Head of caudate nucleus (tissue), 42 donors: ENCODE results near the gene POLE.
A peak's percentile ranks its signal among the peaks of the same experiment; 100 is the strongest.

ENCODE experiments used
- DNase-seq, 42 donors: peaks; one replicate each; pipeline versions ENCODE4 v3.0.0 to v3.0.0-alpha.2; 2020 to 2021; ENCODE audit warnings: mixed read lengths in 7 of 42
- intact Hi-C: fragments of 100-400 bp; cut with DNase I; formaldehyde crosslinking; loops from one replicate; pipeline ENCODE4 v1.15.0; 2022

The POLE gene

GRCh38 chr12:132687211-132688164, at the start of gene POLE, which contains the start of gene PXMP2:
POLE (minus strand) TSS chr12:132687342; CDS start chr12:132687315, 27 bp downstream.
PXMP2 (plus strand) TSS chr12:132687587; CDS start chr12:132687671, 84 bp downstream.
- intact Hi-C loops: no loop called here
- peak; percentile 81 to 97 (median 93) for DNase-seq

GRCh38 chr12:132736913-132737312, 49.8 kb upstream of the POLE start:
- no peak for DNase-seq
- intact Hi-C loops: no loop called here

GRCh38 chr12:132736378-132736777, 49.2 kb upstream of the POLE start:
- no peak for DNase-seq
- intact Hi-C loops: no loop called here

GRCh38 chr12:132735496-132735895, 48.4 kb upstream of the POLE start:
- intact Hi-C loops: no loop called here
- DNase-seq: no peak

GRCh38 chr12:132734206-132734605, 47.1 kb upstream of the POLE start:
- intact Hi-C loops: no loop called here
- no peak for DNase-seq

GRCh38 chr12:132731574-132731973, 44.4 kb upstream of the POLE start:
- DNase-seq: no peak
- intact Hi-C loops: no loop called here

GRCh38 chr12:132730353-132730752, 43.2 kb upstream of the POLE start:
- no peak for DNase-seq
- intact Hi-C loops: no loop called here

- peak in 21 of 42 donors; percentile 9 to 66 (median 33) for DNase-seq
- intact Hi-C loops: no loop called here
Observed at GRCh38 chr12:132729541-132730320, 42.6 kb upstream of the POLE start.

- DNase-seq: no peak
- intact Hi-C loops: no loop called here
Observed at GRCh38 chr12:132728502-132728901, 41.4 kb upstream of the POLE start.

- no peak for DNase-seq
Observed at GRCh38 chr12:132727091-132727794, 40.1 kb upstream of the POLE start.

GRCh38 chr12:132726386-132726785, 39.2 kb upstream of the POLE start:
- intact Hi-C loops: no loop called here
- DNase-seq: peak in 41 of 42 donors; percentile 17 to 85 (median 61)

More at GRCh38 chr12:132727091-132727794, 40.1 kb upstream of the POLE start:
- intact Hi-C loops: no loop called here

GRCh38 chr12:132724506-132725241, 37.5 kb upstream of the POLE start:
- DNase-seq: no peak
- intact Hi-C loops: no loop called here

- intact Hi-C loops: no loop called here
- DNase-seq: no peak
Observed at GRCh38 chr12:132723764-132724140, 36.6 kb upstream of the POLE start.

- DNase-seq: no peak
- intact Hi-C loops: no loop called here
Observed at GRCh38 chr12:132723015-132723763, 36.0 kb upstream of the POLE start.

GRCh38 chr12:132720606-132721345, 33.6 kb upstream of the POLE start:
- no peak for DNase-seq
- intact Hi-C loops: no loop called here

GRCh38 chr12:132719954-132720324, 32.8 kb upstream of the POLE start:
- intact Hi-C loops: no loop called here
- no peak for DNase-seq
